Measurements from ENCODE around the gene ARPC1B.
"Not testable (repeated sequence)": the region's sequence is repeated elsewhere in the genome, so short reads cannot be mapped to it uniquely, and the experiment has no call there.

The ARPC1B gene

GRCh38 chr7:99374111-99375064, at the start of gene ARPC1B:
TSS of gene ARPC1B (plus strand) at chr7:99374730. CDS start at chr7:99385715, 10,985 bp downstream.
- peak; percentile 86 for DNase-seq

DNA sequence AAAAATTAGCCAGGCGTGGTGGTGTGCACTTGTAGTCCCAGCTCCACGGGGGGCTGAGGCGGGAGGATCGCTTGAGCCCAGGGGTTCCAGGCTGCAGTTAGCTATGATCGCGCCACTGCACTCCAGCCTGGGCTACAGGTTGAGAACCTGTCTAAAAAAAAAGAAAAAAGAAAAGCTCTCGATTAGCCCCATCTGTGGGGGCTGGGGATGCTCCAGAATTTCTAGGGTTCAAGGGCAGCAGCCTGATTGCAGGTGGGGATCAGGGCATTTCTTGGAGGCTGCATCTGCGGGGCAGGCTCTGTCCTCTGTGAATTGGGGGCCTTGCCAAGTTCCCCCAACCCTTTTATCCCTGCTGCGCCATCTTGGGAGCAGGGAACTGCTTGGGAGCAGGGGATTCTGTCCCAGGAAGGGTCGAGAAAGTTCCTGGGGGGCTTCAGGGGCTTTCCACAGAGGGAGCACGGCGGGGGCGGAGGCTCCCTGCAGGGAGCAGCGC, 49.5 kb upstream of the ARPC1B start:
- no peak for DNase-seq

DNA sequence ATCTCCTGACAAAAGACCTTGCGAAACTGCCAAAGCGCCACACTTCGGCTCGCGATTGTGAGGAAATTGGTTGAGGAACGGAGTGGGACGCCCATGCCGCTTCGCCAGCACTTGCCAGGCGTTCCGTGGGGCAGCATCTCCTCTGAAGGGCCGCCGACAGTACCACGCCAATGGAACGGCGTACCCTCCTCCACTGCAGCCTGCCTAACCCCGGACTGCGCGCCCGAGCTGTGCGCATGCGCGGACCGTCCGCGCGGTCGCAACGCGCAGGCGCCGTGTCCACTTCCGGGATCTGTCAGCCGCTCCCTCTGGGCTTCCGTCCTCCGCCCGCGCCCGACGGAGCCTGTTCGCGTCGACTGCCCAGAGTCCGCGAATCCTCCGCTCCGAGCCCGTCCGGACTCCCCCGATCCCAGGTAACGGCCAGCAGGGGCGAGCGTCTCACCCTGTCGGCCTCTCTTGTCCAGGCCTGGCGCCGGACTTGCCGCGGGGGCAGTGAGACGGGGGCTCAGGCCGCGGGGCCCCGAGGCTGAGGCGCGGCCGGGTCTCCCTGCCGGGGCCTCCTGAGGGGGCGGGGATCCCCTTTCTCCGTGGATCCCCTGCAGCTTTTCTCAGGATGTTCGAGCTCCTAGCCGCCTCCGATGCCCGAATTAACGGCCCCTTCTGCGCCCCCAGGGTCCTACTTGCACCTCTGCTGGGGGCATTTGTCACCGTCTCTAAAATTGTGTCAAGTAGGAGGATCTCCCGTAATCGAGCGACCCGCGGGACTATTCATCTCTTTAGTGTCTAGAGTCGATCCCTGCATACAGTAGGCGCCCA, 48.7 kb upstream of the ARPC1B start, which contains the start of gene ARPC1A:
Gene ARPC1A, plus strand, starts transcription at position 307 of the 816 bp plus-strand sequence. CDS start 7,456 bp downstream, outside the sequence.
- DNase-seq = peak; percentile 90

GRCh38 chr7:99326408-99326782, 48.1 kb upstream of the ARPC1B start:
- no peak for DNase-seq

GRCh38 chr7:99330314-99330961, 44.1 kb upstream of the ARPC1B start:
- peak; percentile 36 for DNase-seq

- peak; percentile 45 for DNase-seq
Measured at GRCh38 chr7:99331002-99331401, 43.5 kb upstream of the ARPC1B start.

DNA sequence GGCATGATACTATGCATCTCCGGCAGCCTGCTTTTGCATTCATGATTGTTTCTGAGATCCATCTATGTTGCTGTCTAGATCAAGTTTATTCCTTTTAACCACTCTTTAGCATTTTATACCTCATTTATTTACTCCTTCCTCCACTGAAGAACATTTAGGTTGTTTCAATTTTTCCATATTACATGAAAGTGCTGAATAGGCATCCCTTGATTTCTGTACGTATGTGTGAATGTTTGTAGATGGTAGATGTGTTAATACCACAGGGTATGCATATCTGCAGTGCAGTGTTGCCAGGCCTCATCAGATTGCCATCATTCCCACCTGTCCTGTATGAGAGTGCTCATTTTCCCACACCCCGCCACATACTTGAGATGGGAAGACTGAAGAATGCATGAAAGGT, 34.9 kb upstream of the ARPC1B start:
- DNase-seq = no peak

DNA sequence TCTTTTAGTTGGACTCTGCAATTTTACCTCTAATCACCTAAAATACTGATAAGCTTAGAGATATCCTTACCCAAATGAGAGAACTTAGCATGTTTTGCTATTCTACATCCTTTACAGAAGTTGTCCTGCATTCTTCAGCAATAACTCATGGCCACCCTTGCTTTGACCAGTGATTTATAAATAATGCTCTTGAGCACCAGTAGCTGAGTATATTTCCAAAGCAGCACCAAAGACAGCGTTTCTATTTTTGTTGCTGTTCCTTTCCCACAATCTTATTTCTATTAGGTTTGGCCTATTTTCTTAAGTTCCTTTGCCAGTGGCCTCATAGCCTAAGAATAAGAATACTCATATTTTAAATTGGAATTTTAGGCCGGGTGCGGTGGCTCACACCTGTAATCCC, 33.9 kb upstream of the ARPC1B start:
- DNase-seq = no peak

- no peak for DNase-seq
Measured at GRCh38 chr7:99344061-99344647, 30.4 kb upstream of the ARPC1B start.

DNA sequence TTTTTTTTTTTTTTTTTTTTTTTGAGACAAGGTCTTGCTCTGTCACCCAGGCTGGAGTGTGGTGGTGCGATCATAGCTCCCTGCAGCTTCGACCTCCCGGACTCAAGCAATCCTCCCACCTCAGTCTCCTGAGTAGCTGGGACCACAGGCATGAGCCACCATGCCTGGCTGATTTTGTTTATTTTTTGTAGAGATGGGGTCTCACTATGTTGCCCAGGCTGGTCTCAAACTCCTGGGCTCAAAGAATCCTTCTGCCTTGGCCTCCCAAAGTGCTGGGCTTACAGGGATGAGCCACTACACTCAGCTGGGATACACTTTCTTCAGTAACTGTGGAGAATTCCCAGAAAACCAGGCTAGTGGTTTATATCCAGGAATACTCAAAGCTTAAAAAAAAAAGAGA, 23.9 kb upstream of the ARPC1B start:
- DNase-seq = not testable (repeated sequence)

DNA sequence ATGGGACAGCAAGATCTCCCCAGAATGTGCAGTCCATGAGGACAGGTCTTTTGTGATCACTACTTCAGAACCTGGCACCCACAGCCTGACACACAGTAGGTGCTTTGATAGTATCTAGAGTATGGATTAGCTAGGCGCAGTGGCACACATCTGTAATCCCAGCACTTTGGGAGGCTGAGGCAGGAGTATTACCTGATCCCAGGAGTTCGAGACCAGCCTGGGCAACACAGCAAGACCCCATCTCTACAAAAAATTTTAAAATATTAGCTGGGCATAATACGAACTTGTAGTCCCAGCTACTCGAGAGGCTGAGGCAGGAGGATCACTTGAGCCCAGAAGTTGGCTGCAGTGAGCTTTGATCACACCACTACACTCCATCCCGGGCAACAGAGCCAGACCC, 22.3 kb upstream of the ARPC1B start:
- no peak for DNase-seq

DNA sequence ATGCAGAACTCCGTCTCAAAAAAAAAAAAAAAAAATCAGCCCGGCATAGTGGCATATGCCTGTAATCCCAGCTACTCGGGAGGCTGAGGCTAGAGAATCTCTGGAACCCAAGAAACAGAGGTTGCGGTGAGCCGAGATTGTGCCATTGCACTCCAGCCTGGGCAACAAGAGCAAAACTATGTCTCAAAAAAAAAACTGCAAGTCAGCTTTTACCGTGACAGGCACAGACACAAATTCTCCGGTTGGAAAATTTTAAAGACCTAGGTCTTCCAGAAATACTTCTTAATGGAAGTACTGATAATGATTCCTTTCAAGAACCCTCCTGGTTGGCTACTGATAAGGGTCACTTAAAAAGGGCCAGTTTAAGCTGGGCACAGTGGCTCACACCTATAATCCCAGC, 19.4 kb upstream of the ARPC1B start:
- DNase-seq = no peak

GRCh38 chr7:99357701-99358490, 16.6 kb upstream of the ARPC1B start:
- DNase-seq = no peak

GRCh38 chr7:99358521-99358920, 16.0 kb upstream of the ARPC1B start:
- DNase-seq = not testable (repeated sequence)

DNA sequence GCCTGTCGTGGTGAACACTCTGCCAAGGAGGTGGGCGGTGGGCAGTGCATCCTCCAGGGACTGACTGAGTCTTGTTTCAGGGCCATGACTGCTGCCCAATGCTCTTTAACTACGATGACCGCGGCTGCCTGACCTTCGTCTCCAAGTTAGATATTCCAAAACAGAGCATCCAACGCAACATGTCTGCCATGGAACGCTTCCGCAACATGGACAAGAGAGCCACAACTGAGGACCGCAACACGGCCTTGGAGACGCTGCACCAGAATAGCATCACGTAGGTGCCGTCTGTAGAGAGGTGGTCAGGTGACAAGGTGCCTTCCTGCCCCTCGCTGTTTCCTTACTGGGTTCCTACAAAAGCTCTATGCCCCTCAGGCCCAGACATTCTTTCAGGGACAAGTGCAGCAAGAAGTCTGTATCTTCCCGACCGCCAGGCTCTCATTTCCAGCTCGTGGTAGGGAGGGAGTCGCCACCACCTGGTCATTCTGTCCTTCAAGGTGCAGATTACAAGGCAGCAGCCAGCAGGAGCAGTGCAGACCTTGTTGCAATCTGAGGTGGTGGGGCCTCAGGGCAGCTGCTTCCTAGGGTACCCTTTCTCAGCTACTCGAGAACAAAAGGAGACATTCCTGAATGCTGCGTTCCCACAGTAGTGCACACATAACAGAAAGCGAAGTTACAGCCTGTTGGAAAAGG, 14.9 kb upstream of the ARPC1B start:
- no peak for DNase-seq

- DNase-seq = no peak
Measured at GRCh38 chr7:99362801-99363200, 11.7 kb upstream of the ARPC1B start.

GRCh38 chr7:99363286-99363685, 11.2 kb upstream of the ARPC1B start:
- DNase-seq = no peak

DNA sequence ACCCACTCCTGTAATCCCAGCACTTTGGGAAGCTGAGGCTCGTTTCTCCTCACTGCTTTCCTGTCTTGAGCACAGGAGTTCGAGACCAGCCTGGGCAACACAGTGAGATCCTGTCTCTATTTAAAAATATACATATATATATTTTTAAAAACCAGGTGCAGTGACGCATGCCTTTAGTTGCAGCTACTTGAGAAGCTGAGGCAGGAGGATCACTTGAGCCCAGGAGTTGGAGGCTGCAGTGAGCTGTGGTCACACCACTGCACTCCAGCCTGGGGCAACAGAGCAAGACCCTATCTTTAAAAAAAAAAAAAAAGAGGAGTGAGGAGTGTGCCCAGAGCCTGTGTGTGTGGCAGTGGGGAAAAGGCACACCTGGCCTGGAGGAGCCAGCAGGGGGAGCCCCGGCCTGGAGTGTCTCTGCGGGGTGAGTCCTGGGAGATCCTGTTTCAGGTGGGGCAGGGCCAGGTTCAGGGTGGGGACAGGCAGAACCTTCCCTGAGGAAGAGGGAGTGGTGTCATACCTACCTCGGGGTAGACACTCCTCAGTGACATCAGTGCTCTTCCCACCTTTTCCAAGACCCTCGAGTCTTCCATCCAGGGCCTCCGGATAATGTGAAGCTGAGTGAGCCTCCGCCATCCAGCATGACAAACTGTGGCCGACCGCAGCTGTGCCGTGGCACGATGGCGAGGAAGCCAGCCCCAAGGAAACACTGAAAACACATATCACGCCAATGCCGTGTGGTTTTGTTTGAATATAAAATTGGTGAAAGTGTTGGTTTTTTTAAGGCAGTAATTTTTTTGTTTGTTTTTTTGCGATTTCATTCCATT, 9.0 kb upstream of the ARPC1B start:
- DNase-seq = peak; percentile 37

GRCh38 chr7:99366646-99367045, 7.9 kb upstream of the ARPC1B start:
- DNase-seq = no peak

- DNase-seq = no peak
Measured at GRCh38 chr7:99368750-99369389, 5.7 kb upstream of the ARPC1B start.
